GM21360 (cell line): Measurements from ENCODE around the gene CELF3.

ENCODE experiments used
- ATAC-seq: cut with Tn5 transposase; IDR thresholded peaks from one replicate; pipeline ENCODE4 v1.9.1; 2021; ENCODE audit warnings: mild to moderate bottlenecking, moderate library complexity; ENCODE audit not compliant: unreplicated experiment

Gene CELF3

DNA sequence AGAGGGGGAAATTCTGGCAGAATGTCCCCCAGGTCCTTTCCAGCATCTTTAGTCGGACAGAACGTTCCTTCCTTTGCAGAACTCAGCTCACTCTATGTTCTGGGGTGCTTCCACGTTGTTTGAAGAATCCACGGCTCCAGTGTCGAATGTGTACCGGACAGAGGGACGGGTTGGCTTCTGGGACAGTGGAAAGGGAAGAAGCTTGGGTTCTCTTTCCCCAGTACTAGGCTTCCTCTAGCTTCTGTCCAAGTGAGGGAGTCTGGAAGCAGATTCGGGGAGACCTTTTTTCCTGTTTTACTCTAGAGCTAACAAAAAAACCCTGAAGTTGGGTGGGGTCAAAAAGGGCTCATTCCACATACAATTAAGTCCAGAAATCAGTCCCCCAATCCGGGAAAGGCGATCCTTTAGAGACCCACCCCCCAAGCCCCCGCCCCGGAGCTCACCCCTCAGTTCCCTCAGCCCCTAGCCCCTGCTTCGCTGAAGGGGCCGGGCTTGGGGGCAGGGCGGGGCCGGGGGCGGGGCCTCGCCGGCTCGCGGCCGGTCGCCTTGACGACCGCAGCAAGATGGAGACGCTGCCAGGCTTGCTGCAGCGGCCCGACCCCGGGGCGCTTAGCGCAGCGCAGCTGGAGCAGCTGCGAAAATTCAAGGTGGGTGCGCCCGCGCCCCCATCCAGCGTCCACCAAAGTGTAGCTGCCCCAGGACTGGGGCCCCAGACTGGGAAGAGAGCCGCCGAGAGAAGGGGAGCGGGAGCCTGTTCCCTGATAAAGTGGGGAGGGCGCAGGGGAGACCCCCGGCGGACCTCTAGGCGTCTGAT is 4.6 kb upstream of the CELF3 start, which contains the start of gene RIIAD1:
TSS of gene RIIAD1 (plus strand) at position 549 of the 814 bp plus-strand sequence. CDS start at position 564, 15 bp downstream.
- ATAC-seq, result peak; percentile 54

DNA sequence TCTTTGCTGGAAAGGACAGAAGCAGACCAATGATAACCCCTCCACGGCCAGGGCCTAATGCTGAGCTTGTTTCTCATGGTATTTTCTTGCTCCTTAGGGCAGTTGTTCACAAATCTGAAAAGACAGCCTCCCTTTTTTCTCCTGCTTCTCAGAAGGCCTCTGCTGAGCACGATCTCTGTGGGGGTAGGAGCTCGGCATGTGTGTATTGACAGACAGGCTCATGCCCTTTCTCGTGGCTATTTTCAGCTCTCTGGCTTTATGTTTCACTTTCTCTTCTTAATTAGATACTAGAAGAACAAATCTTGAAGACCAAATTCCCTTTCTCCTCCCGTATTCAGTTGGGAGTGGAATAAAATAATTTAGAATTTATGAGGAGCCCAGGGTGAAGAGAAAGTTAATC is 4.0 kb upstream of the CELF3 start:
- ATAC-seq, result no peak

DNA sequence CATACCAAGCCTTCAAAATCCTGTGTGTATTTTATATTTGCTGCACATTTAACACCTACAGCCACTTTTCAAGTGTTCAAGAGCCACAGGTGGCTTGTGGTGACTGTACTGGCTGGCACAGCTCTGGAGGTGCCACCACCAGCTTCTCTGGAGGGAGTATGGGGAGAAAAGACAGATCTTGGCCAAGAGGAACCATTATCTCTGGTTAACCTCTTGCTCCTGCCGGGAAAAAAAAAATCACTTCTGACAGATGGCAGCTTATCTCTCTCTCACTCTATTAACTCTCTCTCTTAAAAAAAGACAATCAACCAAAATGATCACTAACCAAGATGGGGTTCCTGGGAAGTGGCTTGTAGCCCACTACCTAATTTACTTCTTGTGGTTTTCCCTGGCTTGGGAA is 3.5 kb upstream of the CELF3 start:
- ATAC-seq, result no peak

DNA sequence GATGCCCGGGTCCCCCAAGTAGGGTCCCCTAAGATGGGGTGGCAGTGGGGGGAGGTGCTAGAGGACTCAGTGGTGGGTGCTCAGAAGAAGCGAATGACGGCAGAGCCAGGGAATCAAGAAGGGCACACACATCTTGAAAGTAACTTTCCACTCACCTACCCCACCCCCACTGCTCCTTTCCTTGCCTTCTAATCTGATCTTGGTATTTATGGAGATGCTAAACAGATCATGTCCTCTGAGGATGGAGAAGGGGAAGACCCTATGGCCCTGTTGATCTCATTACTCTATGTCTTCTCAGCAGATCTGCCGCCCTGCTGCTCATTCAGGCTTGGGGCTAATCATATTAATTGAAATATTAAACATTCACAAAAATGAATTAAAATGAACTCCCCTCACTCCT is 2.1 kb upstream of the CELF3 start:
- no peak for ATAC-seq

DNA sequence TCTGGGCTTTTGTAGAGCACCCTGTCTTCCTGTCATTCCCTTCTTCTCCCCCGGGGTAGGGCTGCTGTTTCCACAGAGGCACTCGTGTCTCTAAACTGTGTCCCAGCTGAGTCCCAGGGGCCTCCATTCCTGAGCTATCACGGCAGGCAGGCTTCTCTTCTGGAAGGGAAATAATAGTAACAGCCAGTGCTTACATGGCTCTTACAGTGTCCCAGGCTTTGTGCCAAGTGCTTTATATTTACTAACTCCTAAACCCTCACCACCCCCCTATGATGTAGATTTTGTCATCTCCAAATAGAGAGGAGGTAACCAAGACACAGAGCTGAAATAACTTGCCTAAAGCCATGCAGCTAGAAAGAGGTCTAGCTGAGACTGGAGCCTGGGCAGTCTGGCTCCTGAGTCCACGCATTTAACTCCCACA is 1.4 kb upstream of the CELF3 start:
- ATAC-seq, result no peak

DNA sequence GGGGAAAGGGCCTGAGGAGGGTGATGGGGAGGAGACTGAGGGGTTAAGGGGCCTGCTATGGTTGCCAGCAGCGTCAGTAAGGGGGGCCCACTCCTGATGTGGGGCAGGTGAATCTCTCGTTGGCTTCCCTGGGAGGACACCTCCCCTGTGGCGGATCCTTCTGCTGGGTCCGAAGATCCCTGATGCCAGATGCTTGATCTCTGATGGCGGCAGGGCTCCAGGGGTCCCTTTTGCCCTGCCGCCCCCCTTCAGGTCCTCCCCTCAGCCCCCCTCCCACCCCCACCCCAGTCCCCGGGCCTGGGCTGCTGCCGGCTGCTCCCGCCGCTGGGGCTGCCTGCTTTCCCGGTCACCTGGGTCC is 219 bp downstream of the CELF3 start:
- no peak for ATAC-seq

DNA sequence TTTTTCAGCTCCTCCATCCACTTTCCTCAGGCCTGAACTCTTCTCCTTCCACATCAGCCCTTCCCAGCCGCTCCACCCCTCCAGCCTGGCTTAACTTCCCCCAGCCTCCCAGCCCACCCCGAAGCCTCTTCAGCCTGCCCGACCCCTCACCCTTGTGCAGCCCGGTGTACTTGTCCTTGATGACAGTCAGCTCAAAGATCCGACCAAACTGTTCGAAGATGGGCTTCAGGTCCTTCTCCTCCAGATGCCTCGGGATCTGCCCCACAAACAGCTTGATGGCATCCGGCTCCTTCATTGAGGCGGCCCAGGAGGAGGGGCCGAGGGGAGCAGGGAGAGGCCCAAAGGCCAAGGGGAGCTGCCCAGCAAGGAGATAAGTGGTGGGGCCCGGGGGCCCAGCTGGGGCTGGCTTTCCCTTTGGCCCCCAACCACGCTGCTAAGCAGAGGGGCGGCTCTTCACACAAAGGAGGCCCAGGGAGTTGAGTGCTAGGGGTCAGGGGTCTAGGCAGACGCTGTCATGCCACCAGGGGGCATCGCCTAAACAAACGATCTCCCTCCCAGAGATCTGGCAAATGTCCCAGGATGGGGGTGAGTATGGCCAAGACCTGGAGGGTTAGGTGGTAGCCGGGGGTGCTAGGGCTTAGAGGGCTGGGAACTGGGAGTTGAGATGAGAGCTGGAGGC is 738 bp downstream of the CELF3 start:
- ATAC-seq, result no peak

DNA sequence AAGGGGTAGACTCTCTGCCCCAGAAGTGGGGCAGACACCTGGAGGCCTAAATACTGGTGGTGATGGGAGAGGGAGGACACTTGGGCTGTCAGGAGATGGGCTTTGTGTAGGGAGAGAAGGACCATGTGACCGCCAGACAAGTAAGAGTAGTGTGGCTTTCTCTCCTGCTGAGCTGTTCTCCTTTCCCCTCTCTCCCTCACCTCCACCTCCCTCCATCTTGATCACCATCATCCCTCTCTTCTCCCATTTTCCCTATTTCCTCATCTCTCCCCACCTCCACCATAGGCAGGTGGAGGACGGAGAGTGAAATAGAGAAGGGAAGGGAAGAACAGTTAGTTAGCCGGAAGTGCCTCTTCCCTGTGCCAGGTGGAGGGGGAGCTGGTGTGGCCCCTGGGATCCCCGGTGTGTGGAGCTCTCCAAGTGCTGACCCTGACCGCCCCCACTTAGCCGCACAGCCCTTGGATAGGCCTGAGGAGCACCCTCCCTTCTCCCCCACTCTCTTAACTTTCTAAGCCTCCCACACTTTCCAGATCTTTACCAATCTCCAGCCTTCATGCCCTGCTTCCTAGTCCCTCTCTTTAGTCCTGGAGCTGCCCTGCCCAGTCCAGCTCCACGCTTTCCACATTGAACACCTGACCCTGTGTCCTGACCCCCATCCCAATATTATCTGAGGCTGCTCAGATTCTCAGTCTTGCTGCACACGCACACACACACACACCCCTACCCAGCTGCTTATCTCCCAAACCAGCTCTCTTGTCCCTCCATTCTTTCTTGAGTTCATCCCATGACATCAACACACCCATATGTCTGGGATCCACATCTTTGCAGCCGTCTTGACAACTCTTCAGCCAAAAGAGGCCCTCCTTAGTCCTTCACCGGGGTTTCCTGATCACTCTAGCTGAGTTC is 1.5 kb downstream of the CELF3 start:
- ATAC-seq, result no peak

DNA sequence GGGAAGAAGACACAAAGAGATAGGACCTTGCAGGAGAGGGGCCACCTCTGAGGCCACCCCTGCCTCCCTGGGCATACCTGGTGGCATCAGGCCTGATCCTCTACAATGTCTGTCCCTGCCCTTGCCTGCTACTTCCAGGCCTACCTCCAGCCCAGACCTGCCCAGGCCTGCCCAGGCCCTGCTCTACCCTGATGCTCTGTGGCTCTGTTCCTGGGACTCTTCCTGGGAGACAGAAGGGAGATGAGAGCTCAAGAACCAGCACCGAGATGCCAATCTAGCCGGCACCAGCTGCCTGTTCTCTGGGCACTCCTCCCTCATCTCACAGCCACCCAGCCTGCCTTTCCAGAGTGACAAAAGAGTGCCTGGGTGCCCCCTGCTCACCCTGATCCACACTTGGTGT is 2.7 kb downstream of the CELF3 start:
- ATAC-seq, result no peak

DNA sequence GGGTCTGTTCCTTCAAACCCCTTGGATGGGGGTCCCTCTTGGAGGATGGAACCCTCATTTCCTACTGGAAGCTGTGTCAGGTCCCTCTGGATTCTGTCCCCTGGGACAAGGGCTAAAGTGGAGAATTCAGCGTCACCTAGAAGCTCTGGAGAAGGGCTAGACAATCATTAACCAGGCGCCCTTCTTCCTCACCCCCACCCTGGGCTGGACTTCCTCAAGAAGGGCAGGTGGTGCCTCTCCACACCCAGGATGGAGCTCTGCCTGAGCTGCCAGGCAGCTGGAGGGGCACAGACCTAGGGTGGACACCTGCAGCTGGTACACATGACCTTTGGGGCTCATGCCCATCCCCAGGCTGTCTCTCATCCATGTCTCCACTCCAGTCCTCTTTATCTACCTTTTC is 3.6 kb downstream of the CELF3 start:
- ATAC-seq, result no peak

DNA sequence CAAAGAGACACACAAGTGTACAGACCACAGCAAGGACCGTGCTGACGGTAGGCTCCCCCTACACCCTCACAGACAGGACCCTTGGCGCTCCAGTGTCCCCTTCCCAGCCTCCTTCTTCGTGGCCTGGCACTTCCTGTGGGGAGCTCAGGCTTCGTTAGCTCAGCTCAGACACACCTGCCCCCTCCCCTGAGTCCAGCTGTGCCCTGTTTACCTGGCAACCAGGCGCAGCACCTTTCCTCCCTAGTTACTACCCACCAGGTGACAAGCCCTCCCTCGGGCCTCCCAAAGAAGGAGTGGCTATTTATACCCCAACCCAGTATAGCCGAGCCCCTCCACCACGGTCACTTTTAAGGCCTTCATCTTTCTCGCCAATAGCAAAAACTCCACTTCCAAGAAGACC is 4.7 kb downstream of the CELF3 start:
- ATAC-seq, result no peak

DNA sequence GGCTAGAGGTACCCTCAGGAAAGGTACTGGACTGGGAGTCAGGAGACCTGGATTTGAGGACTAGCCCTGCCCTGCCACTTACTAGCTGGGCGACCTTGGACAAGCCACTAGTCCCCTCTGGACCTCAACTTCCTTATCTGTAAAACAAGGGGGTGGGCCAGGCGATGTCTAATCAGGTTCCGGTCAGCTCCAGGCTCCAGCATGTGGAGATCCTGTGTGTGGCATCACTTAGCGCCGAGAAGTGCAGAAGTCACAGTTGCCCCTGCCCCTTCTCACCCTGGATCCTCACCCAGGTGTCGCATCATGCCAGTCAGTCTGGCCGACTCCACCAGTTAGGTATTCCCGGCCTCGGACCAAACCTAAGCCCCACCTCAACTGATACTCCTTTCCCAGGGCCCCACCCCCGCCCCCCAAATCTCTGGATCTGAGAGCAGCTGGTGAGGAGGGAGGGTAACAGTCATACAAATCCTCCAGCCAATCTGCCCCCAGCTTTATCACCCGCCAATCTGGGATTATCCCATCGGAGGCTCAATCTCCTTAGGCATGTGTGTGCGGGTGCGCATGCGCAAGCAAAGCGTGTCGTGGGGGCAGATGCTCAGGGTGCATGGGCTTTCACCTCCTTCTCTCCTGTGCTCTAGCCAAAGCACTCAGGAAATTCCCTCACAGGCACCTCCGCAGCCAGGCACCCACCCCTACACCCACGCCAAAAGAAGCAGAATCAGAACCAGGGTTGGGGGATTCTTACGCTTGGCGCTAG is 5.4 kb downstream of the CELF3 start:
- no peak for ATAC-seq

DNA sequence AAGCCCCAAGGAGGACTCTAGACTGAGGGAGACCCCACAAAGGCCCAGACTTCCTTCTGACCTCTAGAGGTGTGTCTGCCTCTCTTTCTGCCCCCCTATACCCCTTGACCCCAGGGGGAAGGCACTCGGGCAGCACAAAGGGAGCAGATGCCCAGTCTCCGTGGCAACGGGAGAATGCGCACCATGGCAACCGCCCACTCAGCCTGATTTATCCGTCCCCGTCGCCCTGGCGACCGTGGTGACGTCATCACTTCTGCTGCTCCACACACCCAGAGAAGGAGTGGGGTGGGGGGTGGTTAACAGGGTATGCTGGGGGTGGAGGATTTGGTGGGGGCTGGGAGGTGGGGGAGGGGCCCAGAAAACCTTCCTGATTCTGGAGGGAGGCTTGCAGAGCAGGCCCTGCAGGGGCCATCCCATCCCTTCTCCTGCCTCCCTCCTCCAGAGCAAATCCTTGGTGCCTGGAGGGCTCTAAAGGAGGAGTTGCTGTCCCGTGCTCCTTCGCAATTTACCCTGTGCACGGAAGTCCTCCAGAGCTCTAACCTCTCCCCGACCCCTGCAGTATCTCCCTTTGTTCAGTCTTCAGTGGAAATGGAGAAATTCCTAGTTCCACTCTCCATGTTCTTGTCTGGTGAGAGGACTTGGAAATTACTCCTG is 6.3 kb downstream of the CELF3 start:
- no peak for ATAC-seq

DNA sequence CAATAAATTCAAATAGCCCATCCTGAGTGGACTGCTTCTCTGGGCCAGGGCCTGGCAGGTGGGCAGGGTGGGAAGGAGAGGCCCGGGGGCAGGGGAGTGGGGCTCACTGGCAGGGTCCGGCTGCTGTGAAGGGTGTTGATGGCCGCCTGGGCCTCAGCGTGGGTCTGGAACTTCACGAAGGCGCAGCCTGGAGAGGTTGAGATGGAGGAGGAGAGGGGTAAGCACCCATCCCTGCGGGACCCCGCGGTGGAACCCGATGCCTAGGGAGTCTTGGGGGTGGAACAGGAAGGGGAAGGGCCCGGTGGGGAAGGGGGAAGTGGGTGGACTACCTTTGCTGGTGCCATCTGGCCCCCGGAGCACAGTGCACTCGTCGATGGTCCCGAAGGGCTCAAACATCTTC is 7.7 kb downstream of the CELF3 start:
- ATAC-seq, result no peak

DNA sequence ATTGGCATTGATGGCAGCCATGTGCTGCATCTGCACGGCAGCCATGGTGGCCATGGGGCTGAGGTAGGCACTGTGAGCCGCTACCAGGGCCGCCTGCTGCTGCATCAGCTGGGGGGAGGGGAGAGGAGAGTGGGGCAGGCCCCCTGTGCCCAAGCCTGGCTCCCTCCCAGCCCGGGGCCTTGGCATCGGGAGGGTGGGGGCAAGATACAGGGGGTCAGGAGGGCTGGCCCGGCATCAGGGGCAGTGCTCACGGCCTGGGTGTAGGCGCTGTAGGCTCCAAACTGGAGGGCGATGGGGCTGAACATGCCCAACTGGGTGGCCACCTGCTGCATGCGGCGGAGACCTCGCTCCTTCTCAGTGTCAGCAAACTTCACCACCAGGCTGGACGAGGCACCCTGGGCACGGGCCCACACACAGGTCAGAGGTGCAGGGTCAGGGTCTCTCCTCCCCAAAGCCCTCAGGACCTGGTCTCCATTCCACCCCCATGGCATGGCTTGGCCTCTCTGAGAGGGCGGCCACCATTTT is 9.0 kb downstream of the CELF3 start:
- no peak for ATAC-seq

DNA sequence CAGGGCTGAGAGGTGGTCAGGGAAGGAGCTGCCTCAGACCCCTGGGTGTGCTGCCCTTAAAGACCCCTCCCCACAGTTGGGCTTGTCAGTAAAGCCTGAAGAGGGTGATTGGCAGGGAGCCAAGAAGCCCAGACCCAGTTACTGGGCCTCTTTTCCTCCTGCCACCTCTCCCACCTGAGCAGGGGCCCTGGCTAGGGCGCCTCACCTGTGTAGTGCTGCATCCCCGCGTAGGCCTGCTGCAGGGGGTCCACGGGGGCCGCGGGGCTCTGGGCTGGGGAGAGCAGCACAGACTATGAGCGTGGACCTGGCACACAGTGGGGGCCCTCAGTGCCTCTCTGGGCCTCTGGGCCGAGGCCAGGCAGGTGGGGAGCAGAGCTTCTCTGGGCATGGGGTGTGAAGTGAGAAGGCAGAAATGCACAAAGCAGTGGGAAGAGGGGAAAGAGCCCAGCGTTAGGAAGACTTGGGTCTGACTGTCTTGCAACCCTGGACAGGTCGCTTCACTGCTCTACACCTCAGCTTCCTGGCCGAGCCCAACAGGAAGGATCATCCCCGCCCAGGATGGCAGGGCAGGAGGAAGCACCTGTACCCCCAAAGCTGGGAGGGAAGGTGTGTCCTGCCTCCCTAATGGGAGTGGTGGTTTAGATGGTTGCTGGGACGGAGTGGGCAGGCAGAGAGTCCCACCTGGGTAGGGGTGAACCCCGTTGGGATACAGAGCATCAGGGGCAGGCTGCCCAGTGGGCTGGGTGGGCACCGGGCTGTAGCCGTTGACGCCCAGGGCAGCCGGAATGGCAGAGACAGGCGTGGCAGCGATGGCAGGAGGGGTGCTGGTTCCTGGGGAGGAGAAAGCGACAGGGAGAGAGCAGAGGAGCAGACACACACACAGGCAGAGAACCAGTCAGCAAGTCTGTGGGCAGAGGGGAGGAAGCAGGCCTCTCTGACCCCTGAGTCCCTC is 9.9 kb downstream of the CELF3 start:
- ATAC-seq, result no peak

DNA sequence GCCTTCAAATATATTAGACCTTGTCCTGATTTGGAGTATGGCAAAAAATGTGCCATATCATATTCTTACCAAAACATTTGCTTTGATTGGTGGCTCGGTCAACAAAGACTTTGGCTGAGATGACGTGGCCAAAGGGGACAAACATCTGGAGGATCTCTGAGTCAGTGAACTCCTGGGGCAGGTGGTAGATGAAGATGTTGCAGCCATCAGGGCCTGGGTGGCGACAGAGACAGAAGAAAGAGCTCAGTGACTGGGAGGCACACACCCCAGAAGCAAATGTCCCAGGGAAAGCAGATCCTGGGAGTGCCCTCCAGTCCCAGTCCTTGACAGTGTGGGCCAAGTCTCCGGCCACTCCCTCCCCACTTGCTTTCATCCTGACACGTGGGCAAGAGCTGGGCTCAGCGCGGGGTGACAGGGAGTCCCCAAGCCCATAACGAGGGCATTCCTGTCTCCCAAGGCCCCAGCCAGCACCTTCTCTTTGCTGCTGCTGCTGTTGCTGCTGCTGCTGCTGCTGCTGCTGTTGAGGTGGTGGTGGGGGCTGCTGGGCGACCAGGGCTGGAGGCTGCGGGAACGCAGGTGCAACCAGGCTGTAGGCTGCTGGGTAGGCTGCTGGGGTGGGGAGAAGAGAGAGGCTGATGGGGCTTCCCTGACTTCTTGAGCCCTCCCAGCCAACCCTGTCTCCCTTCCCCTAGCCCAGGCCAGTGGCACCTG is 10.7 kb downstream of the CELF3 start:
- no peak for ATAC-seq

DNA sequence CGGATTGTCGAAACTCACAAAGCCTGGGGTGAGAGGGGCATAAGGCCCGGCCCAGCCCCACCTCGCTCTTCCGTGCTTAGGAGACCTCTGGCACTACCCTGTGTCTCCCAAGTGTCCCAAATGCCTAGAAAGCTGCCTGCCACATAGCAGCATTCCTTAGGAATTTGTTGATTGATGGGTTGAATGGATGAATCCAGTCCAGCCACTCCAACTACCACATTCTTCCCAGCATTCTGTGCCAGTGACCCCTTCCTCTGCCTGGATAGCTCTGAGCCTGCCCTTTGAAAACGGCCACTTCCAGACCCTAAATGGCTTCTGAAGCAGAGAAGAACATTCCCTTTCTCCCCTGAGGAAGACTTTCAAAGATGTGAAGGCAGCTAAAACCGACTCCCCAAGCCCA is 11.5 kb downstream of the CELF3 start:
- no peak for ATAC-seq
